ENCODE results near the gene CDH8.

GRCh38 chr16:61676740-61677139 is 359.5 kb downstream of the CDH8 start:
- no peak for TF ChIP-seq CTCF (conservative IDR thresholded peaks at IDR 0.05; ENCODE audit: low read depth, low read length)
- no peak for TF ChIP-seq EZH2 (IDR thresholded peaks at IDR 0.05; ENCODE audit: borderline replicate concordance, low read depth, low read length, poor library complexity, severe bottlenecking)

Measured in A673 (cell line).